Activated gamma-delta T cell (primary cell): ENCODE results near the gene KRTAP7-1.

Experiments
- DNase-seq: peaks from one replicate; lab custom pipeline; 2025; lab: John Stamatoyannopoulos, UW
- total RNA-seq, 2 donors: gene quantifications; one replicate each; lab custom pipeline; 2026; lab: John Stamatoyannopoulos, UW

KRTAP7-1 gene
- 0 reads per million in 2 donors for total RNA-seq

- DNase-seq: no peak
Measured at GRCh38 chr21:30829659-30830058, at the start of gene KRTAP7-1. TSS of gene KRTAP7-1 (minus strand) at chr21:30829759. CDS start at chr21:30829698, 61 bp downstream.

GRCh38 chr21:30874526-30874925, 45.0 kb upstream of the KRTAP7-1 start:
- no peak for DNase-seq

- no peak for DNase-seq
Measured at GRCh38 chr21:30847627-30848500, 18.3 kb upstream of the KRTAP7-1 start.

GRCh38 chr21:30842990-30843389, 13.4 kb upstream of the KRTAP7-1 start:
- DNase-seq: no peak

GRCh38 chr21:30839304-30839703, 9.7 kb upstream of the KRTAP7-1 start:
- no peak for DNase-seq

- no peak for DNase-seq
Measured at GRCh38 chr21:30838536-30838935, 9.0 kb upstream of the KRTAP7-1 start.

- DNase-seq: no peak
Measured at GRCh38 chr21:30831194-30831765, 1.7 kb upstream of the KRTAP7-1 start.

GRCh38 chr21:30818837-30819610, 10.5 kb downstream of the KRTAP7-1 start:
- DNase-seq: no peak

- no peak for DNase-seq
Measured at GRCh38 chr21:30813174-30813573, 16.4 kb downstream of the KRTAP7-1 start, which contains the start of gene KRTAP8-1. TSS of gene KRTAP8-1 (minus strand) at chr21:30813274. CDS start at chr21:30813220, 54 bp downstream.

- DNase-seq: no peak
Measured at GRCh38 chr21:30800605-30801004, 29.0 kb downstream of the KRTAP7-1 start.

GRCh38 chr21:30793581-30794314, 35.8 kb downstream of the KRTAP7-1 start:
- no peak for DNase-seq

- no peak for DNase-seq
Measured at GRCh38 chr21:30779249-30779648, 50.3 kb downstream of the KRTAP7-1 start.
